Activated T-helper 1 cell treated with Interleukin-2 at 50 U/mL for 16 hours (primary cell): Measurements from ENCODE around the gene FGGY.
"Not testable (repeated sequence)": the region's sequence is repeated elsewhere in the genome, so short reads cannot be mapped to it uniquely, and the experiment has no call there.

ENCODE experiments used
- DNase-seq: peaks from one replicate; pipeline ENCODE4 v3.0.0-alpha.2; 2020; ENCODE audit warnings: low read depth

FGGY gene, protein sequence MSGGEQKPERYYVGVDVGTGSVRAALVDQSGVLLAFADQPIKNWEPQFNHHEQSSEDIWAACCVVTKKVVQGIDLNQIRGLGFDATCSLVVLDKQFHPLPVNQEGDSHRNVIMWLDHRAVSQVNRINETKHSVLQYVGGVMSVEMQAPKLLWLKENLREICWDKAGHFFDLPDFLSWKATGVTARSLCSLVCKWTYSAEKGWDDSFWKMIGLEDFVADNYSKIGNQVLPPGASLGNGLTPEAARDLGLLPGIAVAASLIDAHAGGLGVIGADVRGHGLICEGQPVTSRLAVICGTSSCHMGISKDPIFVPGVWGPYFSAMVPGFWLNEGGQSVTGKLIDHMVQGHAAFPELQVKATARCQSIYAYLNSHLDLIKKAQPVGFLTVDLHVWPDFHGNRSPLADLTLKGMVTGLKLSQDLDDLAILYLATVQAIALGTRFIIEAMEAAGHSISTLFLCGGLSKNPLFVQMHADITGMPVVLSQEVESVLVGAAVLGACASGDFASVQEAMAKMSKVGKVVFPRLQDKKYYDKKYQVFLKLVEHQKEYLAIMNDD

DNA sequence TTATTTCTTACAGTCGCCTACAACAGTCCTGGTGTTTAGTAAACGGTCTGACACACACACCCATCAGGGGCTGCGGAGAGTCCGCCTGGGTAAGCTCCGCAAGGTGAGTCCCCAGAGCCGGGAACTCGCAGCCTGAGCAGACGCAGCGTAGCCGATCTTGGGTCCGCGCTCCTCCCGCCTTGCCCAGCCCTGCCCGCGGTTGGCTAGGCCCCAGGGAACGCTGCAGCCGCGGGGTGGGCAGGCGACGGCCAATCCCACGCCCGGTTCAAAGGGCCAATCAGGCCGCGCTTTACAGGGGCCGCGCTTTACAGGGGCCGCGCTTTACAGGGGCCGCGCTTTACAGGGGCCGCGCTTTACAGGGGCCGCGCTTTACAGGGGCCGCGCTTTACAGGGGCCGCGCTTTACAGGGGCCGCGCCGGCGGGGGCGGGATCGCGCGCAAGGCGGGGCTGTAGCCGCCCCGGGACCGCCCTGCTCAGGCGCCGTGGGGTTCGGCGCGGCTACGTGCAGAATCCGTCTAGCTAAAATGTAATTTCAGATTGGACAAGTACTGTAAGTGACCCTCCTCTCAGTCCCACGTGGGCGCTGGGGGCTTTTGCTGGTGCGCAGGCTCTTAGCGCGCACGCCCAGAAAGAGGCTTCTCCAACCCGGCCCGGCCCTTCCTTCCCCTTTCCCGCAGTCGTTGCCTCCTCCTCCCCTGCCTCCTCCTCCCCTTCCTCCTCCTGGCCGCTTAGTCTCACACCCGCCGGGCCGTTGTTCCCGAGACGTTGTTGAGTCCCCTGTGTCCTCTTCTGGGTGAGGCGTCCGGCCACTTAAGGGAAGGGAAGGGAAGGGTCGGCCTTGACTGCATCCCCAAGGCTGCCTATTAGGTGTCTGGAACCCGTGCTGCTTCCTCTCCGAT lies at the start of gene FGGY:
TSS of gene FGGY (plus strand) at position 737 of the 899 bp plus-strand sequence. CDS start 24,456 bp downstream, outside the sequence.
- peak; percentile 67 for DNase-seq

DNA sequence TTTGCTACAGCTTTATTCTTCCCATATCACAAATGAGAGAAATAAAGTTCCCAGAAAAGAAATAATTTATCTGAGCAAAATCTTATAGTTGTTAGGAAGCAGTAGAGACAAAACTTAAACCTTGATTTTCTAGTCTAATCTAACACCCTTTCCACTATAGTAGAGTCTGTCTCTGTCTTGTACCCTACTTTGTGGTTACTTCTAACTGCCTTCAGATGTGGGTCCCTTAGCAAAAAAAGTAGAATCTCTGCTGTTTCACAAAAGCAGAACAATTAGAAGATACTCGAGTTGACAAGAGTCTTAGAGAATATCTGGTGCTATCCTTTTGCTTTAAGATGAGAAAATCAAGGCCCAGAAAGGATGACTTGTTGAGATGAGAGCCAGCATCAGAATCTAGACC lies 48.1 kb upstream of the FGGY start:
- no peak for DNase-seq

DNA sequence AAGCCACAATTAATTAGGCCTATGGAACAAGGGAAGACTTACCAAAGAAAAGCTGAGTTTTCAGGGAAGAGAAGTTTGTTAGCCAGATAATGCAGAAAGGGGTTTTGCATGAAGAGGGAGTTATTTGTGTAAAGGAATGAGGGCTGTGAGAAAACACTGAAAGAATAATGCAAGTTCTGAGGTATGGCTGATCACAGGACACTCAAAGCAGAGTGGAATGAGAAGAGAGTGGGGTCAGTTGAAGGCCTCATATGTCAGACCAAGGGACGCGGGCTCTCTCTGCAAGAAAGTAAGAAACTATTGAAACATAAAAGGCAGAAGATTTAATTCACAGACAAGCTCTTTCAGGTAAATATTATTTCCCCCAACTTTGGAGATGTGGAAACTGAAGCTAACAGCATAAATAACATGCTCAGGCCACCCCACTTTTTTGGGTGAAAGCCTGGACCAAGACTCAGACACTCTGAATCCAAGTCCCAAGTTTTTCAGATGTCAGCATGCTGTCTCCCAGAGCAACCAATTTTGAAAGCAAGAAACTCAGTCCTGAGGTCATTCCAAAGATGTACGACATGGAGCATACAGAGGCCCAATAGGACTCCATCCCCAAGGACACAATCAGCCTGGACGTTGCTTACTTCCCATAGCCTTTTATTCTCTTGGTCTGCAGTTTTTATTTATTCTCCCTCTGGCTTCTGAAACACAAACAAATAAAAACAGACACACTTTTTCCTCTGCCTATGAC lies 47.3 kb upstream of the FGGY start:
- DNase-seq: no peak

DNA sequence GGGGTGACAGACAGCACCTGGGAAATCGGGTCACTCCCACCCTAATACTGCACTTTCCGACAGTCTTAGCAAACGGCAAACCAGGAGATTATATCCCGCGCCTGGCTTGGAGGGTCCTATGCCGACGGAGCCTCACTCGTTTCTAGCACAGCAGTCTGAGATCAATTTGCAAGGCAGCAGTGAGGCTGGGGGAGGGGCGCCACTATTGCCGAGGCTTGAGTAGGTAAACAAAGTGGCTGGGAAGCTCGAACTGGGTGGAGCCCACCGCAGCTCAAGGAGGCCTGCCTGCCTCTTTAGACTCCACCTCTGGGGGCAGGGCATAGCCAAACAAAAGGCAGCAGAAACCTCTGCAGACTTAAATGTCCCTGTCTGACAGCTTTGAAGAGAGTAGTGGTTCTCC lies 45.8 kb upstream of the FGGY start:
- not testable (repeated sequence) for DNase-seq

DNA sequence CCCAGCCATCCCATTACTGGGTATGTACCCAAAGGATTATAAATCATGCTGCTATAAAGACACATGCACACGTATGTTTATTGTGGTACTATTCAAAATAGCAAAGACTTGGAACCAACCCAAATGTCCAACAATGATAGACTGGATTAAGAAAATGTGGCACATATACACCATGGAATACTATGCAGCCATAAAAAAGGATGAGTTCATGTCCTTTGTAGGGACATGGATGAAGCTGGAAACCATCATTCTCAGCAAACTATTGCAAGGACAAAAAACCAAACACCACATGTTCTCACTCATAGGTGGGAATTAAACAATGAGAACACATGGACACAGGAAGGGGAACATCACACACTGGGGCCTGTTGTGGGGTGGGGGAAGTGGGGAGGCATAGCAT lies 40.5 kb upstream of the FGGY start:
- DNase-seq: not testable (repeated sequence)

DNA sequence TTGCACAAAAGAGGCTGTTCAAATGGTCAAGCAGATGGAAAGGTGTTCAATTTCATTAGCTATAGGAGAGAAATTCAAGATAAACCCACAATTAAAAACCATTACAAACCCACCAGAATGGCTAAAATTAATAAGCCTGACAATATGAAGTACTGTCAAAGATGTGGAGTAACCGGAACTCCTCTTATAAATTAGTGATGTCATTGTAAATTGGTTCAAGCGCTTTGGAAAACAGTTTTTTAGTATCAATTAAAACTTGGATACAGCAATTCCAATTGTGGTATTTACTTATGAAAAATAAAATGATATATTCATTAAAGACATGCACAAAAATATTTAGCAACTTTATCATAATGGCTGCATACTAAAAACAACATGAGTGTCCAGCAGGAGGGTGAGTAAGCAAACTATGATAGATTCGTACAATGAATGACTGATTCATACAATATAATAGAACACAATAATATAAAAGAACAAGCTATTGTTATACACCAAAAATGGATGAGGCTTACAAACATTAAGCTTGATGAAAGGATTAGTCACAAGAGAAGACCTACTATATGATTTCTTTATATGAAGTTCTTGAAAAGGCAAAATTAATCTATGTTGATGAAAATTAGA lies 38.4 kb upstream of the FGGY start:
- DNase-seq: no peak

DNA sequence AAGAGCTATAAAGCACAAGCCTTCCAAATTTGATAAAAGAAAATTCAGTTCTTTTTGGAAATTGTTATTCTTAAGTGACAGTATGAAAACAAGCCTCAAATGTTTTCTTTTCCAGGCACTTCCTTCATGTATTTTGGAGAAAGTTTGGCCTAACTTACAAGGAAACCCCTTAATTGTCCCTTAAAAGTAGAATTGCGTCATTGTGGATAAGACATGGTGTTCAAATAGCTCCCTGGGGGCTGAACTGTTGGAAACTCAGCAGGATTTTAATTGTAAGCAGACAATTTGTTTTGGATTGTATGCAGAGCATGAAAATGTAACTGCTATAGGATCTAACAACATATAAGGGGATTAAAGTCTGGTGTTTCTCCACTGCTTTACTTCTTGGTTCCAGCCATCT lies 35.4 kb upstream of the FGGY start:
- DNase-seq: no peak

DNA sequence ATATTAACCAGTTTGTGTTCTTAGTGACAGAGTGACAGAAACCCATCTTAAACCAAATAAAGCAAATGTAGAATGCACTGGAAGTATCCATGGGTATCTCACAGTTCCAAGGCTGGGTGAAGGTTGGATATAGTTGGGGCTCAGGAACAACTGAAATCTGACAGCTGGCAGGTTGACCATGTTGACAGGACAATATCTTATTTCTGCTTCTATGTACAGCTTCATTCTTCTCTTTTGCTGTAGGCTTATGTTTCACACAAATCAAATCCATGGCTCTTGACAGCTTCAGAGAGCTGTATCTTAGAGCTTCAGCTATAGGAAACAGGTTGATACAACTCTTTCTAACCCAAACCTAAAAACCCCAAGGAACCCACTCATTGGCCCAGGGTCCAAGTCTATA lies 34.3 kb upstream of the FGGY start:
- DNase-seq: no peak

DNA sequence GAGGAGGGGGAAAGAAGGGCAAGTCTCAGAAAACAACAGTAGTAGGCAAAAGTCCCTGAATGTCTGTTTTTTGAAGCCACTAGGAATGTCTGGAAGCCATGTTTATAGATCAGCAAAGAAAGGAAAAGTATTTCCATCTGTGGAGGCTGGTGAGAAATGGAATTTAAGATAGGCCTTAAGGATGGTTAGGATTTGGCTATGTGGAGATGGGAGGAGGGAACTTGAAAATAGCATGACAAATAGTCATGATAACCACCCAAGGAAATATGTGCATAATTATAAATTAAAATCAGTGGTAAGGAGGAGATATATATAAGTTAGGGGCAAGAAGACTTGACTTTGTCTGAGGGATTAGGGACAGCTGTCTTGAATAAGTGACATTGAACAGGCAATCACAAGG lies 33.8 kb upstream of the FGGY start:
- DNase-seq: no peak

DNA sequence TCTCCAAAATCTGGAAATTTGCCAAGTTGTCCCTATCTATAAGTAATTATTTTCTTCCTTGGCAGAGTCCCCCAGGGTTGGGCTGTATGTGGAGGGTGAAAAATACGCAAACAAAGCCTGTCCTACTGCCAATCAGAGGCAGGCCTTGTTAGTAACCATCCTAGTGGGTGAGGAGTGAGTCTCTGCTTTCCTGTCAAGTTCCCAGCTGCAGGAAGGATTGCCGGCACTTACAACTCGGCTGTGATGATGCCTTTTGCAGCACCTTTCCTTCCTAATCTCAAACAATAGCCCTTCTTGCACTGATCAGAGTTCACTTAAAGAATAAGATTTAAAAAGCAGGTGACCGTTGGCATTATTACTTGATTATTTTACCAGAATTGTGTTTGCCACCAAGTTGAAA lies 31.3 kb upstream of the FGGY start:
- no peak for DNase-seq

DNA sequence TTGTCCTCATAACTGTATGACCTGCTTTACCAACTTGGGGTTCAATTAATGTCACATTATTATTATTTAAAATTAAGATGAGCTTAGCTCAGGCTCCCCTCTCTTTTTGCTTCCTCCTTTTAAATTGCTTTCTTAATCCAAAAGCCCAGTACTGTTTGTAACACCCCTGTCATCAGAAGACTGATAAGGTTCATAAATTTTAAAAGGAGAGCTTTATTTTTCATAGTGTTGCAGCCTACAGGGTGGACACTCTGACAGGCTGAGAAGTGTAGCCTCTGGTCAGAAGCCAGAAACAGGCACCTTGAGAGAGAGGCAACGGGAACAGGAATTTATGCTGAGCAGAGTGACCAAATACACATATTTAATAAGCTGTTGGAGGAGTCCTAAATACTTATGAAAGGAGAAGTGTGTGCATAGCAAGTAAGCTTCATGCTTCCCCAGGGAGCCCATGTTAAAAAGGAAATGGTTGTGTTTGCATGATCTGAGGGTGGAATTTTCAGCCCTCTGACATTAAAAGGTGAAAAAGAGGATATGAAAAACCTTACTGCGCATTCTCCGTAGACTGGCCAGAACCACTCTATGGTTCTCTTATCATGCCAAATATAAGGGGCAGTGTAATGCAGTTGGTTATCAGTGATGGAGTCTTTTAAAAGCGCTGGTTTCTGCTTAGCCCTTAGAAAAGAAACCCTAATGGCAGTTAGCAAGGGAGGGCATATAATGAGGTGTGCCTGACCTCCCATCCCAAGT lies 30.5 kb upstream of the FGGY start:
- no peak for DNase-seq

DNA sequence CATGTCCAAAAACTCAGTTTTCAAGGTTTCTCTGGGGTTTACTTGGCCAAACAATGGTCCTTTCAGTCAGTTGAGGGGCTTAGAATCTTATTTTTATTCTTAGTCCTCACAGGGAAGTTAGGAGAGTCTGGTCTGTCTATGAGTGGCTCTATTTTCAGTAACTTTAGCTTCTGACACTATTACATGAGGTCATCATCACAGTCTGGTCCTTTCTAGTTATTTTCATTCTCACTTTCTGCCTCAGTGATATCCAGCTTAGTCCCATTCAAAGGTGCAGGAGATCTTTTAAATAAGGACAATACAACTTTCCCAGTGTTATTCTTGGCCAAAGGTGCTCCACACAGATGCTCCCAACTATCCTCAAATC lies 30.0 kb upstream of the FGGY start:
- DNase-seq: no peak

DNA sequence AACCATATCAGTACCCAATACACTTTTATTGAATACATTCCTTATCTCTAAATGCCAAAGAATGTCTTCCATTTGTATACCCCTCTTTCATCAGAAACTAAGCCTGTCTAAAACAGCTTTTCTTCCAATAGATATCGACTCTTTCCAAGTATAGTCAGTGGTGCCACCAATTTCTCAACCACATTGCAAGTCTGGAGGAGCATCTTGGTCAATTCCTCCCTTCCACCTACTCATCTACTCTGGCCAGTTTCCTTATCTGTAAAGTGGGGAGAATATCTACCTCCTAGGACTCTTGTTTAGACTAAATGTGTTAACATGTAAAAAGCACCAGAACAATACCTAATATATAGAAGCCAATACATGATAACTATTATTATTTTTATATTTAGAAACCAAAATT lies 28.5 kb upstream of the FGGY start:
- DNase-seq: no peak

DNA sequence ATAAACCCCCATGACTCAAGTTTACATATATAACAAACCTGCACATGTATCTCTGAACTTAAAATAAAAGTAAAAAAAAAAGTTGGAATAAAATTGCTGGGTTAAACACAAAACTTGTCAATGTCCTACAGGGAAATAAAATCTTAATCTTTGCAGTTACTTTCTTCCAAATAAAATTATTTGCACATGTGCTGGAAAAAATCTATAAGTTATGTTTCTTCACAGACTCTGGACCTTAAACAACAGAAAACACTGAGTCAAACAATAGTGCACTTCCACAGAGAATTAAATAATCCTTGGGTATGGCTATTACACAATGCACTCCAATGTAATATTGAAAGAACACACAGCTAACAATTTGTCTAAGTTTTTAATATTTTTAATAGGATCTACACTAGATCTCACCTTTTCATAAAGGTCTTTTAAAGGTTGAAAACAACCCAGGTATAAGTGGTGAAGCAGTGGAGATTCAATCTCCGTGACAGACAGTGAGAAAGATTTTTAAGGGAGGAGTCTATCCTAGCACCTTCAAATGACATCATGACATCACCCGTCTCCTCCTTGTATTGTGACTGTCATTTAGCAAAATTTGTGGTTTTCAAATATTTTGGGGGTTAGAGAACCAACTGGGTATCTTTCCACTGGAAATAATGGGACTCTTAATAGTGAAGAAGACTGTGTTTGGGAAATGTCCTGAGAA lies 25.2 kb upstream of the FGGY start:
- no peak for DNase-seq

DNA sequence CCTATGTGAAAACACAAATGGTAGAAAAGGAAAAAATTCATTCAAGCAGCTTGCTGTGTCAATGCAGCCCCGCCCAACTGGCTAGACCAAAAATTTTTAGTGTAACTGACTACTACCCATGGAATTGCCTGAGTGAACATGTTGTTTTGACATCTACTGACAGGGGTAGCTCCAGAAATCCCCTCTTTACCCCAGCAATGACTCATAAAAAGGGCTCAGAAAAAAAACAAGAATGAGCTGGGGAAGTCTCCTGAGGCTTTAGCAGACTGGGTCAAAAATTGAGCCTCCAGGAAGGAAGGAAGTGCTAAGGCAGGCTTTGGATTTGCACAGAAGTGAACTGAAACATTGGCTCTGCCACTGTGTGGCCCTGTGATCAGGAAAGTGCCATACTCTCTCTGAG lies 24.4 kb upstream of the FGGY start:
- DNase-seq: no peak

DNA sequence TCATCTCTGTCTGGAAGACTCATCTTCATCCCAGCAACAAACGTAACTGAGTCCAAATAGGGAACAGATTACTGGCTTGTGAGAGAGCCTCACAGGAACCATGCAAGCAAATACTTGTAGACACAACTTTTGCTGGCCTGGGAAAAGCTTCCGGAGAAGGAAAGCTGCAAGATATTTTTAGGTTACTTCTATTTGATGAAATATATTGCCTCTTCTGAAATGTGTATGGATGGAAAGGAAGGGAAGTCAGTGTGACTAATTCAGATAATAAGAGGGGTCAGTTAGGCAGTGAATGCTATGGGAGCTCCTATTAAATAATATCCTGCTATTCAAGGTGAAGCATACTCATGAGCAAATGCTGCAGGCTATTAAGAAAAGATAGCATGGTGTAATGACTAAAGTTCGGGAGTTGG lies 20.4 kb upstream of the FGGY start:
- DNase-seq: no peak

DNA sequence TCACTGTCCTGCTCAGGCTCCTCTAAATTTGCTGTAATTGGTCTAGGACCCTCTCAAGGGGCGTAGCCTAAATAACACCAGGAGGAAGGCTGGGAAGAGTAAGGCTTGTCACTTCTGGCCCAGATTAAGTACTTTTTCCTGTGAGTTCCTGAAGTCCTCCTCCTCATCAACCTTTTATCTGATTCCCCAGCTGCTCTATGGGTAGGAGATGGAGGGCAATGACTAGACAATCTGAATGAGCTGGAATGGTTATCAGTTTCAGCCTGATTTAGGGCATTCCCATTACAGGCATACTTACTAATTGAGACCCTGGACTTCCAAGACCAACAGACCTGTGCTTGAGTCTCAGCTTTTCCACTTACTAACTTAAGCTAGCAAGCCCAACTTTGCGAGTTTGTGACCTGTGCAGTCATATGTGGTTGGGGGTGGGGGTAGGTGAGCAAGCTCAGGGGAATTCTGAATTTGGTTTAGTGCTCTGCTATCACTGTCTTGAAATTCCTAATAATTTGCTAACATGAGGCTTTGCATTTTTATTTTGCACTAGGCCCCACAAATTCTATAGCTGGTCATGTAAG lies 18.0 kb upstream of the FGGY start:
- DNase-seq: no peak

DNA sequence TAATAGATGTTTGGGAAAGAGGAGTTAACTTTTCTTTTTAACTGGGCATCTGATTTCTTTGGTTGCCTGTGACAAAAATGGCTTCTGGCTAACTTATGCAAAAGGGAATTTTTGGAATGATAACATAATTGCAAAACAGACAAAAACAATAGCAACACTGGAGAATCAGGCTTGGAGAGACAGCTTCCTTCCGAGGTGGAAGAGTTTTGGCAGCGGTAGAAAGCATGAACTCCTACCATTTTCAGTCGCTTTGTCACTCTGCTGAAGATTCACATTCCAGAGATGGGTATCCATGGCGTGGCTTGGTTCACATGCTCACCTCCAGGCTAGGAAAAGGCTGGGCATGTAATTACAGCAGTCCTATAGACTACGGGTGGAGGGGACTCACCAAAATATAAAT lies 17.2 kb upstream of the FGGY start:
- DNase-seq: no peak

DNA sequence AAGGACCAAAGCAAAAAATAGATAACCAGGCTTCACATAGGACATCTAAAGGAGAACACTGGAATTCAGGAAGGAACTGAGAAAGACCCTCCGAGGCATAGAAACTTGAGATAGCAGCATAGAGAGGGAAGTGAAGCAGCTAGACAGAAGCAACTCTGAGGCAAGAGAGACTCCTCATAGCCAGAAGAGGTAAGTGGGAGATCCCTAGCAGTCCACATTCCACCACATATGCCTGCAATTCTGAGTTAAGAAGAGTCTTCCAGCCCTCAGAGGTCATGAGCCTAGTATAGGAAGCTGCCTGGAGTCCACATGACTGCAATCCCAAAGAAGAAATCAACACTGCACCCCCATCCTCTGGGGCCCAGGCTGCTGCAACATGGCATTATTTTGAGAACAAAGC lies 13.9 kb upstream of the FGGY start:
- no peak for DNase-seq

DNA sequence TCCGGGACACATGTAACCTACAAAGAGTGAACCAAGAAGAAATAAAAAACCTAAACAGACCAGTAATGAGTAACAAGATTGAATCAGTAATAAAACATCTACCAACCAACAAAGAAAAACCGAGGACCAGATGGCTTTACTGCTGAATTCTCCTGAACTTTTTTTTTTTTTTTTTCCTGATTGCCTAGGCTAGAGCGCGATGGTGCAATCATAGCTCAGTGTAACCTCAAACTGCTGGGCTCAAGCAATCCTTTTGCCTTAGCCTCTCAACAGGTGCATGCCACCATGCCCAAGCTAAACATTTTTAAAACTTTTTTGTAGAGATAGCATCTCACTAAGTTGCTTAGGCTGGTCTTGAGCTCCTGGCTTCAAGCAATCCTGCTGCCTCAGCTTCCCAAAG lies 11.2 kb upstream of the FGGY start:
- DNase-seq: no peak
